Nephron (organoid): ENCODE measurements around the gene ARL6IP4.

Experiments used
- H3K27ac Mint-ChIP-seq, 3 experiments: 2 replicates each; pipeline ENCODE4 v1.8.0; 2020; ENCODE audit warnings: mixed read lengths in 3 of 3, mild to moderate bottlenecking in 2 of 3, moderate library complexity in 1 of 3
- H3K27me3 Mint-ChIP-seq: 2 replicates; pipeline ENCODE4 v1.8.0; 2021; ENCODE audit warnings: low read depth, mild to moderate bottlenecking, moderate library complexity, mixed read lengths
- H3K36me3 Mint-ChIP-seq: 2 replicates; pipeline ENCODE4 v1.8.0; 2020; ENCODE audit warnings: low read depth, mixed read lengths
- H3K4me1 Mint-ChIP-seq: 2 replicates; pipeline ENCODE4 v1.8.0; 2020; ENCODE audit warnings: mixed read lengths
- H3K4me3 Mint-ChIP-seq, 3 experiments: 2 replicates each; pipeline ENCODE4 v1.8.0; 2020; ENCODE audit warnings: mild to moderate bottlenecking in 3 of 3, mixed read lengths in 3 of 3, moderate library complexity in 2 of 3
- H3K9me3 Mint-ChIP-seq: 2 replicates; pipeline ENCODE4 v1.8.0; 2020; ENCODE audit warnings: mixed read lengths
- TF ChIP-seq, protein P1 (sequence below), 3 experiments: fragments of 200-600 bp; sonication (generic); IDR thresholded peaks; one replicate each; pipeline ENCODE4 v1.5.0; 2021; ENCODE audit warnings: antibody characterized with exemption in 3 of 3; ENCODE audit not compliant: unreplicated experiment in 3 of 3

Gene ARL6IP4

DNA sequence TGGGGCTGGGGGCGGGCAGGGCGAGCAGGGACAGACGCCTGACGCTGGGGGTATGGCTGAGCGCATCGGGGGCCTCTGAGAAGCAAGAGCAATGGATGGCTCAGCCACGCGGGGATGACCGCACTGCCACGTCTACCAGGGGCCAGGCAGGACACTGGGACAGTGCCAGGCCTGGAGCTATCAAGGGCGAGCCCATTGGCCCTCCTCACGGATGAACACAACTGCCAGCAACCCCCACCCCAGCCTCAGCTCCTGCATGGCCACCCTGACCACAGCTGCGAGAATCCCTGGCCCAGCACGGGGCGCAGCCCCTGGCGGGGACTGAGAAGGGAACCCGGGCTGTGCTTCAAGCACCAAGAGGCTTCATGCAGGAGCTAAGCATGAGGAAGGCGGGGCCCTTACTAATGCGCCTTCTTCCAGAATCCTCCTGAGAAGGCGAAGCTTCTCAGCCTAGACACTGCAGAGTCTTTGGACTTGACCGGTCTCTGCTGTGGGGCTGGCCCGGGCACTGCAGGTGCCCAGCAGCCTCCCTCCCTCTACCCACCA is 9.5 kb downstream of the ARL6IP4 start:
- H3K36me3 Mint-ChIP-seq = no peaks in the 10 kb centered on the region
- no peaks in the 10 kb centered on the region for H3K9me3 Mint-ChIP-seq
- H3K4me3 Mint-ChIP-seq = no peak overlapping the region
- peaks cover 4% of the 10 kb centered on the region for H3K4me1 Mint-ChIP-seq
- TF ChIP-seq, protein P1, sequence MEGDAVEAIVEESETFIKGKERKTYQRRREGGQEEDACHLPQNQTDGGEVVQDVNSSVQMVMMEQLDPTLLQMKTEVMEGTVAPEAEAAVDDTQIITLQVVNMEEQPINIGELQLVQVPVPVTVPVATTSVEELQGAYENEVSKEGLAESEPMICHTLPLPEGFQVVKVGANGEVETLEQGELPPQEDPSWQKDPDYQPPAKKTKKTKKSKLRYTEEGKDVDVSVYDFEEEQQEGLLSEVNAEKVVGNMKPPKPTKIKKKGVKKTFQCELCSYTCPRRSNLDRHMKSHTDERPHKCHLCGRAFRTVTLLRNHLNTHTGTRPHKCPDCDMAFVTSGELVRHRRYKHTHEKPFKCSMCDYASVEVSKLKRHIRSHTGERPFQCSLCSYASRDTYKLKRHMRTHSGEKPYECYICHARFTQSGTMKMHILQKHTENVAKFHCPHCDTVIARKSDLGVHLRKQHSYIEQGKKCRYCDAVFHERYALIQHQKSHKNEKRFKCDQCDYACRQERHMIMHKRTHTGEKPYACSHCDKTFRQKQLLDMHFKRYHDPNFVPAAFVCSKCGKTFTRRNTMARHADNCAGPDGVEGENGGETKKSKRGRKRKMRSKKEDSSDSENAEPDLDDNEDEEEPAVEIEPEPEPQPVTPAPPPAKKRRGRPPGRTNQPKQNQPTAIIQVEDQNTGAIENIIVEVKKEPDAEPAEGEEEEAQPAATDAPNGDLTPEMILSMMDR (IDR thresholded peaks at IDR 0.05; ENCODE audit: unreplicated experiment in 3 of 3) = no peak
- no peaks in the 10 kb centered on the region for H3K27me3 Mint-ChIP-seq
- H3K27ac Mint-ChIP-seq = no peak overlapping the region

DNA sequence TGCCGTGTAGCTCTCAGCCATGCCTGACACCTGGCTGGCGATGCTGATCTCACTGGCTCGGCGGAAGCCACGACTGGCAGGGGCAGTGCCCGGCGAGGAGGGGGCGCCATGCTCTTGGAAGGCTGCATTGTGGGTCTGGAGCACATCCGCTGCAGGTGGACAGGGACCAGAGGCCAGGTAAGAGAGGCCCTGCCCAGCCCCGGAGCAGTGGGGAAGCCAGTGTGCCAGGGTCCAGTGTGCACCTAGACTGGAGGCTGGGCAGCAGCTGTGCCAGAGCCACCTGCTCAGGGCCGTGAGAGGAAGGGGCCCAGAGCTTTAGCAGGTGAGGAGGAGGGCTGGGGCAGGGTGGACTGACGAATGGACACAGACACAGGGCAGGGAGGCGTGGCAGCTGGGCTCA is 10.1 kb downstream of the ARL6IP4 start:
- TF ChIP-seq, protein P1 (IDR thresholded peaks at IDR 0.05; ENCODE audit: unreplicated experiment in 3 of 3) = no peak
- Mint-ChIP-seq H3K4me3 (no peak overlapping the region), H3K27me3 (no peaks in the 10 kb centered on the region), H3K4me1 (no peaks in the 10 kb centered on the region), H3K9me3 (no peaks in the 10 kb centered on the region), H3K27ac (no peak overlapping the region), H3K36me3 (no peaks in the 10 kb centered on the region)

DNA sequence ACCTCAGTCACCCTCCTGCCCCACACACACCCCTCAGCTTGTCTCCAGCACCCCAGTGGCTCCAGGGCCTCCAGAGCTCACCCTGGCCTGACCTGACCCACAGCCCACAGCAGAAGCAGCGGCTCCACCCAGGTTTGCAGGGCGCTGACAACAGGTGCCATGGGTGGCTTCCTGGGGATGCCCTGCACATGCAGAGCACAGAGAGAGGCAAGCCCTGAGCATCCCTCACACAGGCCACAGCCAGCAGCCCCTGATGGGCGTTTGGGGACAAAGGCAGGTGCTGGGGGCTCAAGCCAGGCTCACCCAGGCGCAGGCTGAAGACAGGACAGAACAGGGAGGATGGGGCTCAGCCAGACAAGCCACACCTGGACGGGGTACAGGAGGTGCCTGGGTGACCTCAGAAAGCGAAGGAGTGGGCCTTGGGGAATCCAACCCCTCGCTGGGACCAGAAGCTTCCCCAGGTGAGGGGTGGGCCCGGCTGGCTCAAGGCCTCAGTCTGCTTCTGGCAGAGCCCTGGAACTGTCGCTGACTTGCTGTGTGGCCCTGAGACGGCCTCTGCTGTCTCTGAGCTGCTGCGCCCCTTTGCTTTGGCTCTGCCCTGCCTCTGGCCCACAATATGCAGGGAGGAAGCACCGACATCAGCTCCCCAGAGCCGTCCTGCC is 10.6 kb downstream of the ARL6IP4 start:
- Mint-ChIP-seq H3K4me1 (no peaks in the 10 kb centered on the region), H3K9me3 (no peaks in the 10 kb centered on the region), H3K27me3 (no peaks in the 10 kb centered on the region), H3K4me3 (no peak overlapping the region), H3K27ac (no peak overlapping the region), H3K36me3 (no peaks in the 10 kb centered on the region)
- TF ChIP-seq, protein P1 (IDR thresholded peaks at IDR 0.05; ENCODE audit: unreplicated experiment in 3 of 3) = no peak

- Mint-ChIP-seq H3K27me3 (no peaks in the 10 kb centered on the region), H3K9me3 (no peaks in the 10 kb centered on the region), H3K4me3 (no peak overlapping the region), H3K4me1 (no peaks in the 10 kb centered on the region), H3K27ac (no peak overlapping the region), H3K36me3 (no peaks in the 10 kb centered on the region)
- TF ChIP-seq, protein P1 (IDR thresholded peaks at IDR 0.05; ENCODE audit: unreplicated experiment in 3 of 3) = no peak
These were observed 11.3 kb downstream of the ARL6IP4 start for GRCh38 chr12:122991623-122992275.

DNA sequence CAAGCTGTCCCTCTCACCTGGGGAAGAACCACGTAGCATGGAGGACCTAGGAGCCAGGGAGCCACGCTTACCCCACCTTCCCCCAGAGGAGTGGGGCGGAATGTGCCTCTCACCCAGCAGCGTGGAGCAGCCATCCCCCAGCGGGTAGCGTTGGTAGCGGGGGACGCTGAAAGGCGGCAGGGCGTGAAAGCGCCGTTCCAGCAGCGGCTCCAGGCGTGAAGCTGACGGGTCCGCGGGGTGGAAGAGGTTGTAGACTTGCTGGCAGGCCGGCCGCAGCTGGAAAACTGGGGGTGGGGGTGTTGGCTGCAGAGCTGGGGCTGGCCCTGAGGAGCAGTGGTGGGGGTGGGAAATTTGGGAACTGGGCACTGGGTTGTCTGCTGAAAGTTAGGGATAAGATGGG is 11.9 kb downstream of the ARL6IP4 start:
- Mint-ChIP-seq H3K27ac (no peak overlapping the region), H3K36me3 (no peaks in the 10 kb centered on the region), H3K27me3 (no peaks in the 10 kb centered on the region), H3K9me3 (no peaks in the 10 kb centered on the region), H3K4me3 (no peak overlapping the region), H3K4me1 (no peaks in the 10 kb centered on the region)
- TF ChIP-seq, protein P1 (IDR thresholded peaks at IDR 0.05; ENCODE audit: unreplicated experiment in 3 of 3) = no peak
